ENCODE results near the gene LIPE.

LIPE gene

DNA sequence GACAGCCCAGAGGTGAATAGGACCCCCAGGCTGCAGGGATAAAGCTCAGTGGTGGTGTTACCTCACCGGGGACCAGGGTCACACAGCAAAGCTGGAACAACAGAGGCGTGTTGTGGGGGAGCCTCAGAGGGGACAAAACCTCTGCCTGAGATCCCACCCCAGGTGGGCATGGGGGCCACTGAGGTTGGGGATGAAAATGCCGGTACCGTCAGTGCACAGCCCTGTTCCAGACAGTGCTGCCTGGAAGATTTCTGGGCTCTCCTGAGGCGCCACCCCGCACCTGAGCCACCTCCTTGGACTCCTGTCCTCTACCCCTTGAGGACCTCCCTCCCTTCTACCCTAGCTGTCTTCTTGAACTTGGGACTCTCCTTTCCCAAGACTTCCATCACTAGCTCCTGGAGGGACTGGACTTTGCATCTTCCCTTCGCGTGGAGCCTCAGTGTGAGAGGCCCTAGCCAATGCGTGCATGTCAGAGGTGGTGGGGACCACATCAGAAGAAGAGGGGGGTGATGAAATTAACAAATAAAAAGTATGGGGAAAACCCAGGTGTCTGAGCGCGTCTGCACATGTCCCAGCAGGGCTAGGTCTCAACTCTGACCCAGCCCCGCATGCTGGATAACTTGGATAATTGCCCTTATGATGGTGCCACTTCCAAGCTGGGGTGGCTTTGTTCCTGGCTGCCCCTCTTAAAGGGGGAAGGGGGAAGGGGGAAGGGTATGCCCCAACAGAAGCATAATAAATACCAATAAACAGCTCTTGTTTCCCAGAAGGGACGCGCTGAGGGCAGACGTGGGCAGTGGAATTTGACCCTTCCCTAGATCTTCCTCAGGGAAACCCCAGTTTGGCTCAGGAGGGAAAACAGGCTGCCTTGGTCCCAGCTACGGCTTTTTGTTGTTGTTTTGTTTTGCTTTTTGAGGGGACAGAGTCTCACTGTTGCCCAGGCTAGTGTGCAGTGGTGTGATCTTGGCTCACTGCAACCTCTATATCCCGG is 48.7 kb downstream of the LIPE start:
- no peak for DNase-seq

GRCh38 chr19:42376177-42376555 is 51.0 kb downstream of the LIPE start:
- no peak for DNase-seq

DNA sequence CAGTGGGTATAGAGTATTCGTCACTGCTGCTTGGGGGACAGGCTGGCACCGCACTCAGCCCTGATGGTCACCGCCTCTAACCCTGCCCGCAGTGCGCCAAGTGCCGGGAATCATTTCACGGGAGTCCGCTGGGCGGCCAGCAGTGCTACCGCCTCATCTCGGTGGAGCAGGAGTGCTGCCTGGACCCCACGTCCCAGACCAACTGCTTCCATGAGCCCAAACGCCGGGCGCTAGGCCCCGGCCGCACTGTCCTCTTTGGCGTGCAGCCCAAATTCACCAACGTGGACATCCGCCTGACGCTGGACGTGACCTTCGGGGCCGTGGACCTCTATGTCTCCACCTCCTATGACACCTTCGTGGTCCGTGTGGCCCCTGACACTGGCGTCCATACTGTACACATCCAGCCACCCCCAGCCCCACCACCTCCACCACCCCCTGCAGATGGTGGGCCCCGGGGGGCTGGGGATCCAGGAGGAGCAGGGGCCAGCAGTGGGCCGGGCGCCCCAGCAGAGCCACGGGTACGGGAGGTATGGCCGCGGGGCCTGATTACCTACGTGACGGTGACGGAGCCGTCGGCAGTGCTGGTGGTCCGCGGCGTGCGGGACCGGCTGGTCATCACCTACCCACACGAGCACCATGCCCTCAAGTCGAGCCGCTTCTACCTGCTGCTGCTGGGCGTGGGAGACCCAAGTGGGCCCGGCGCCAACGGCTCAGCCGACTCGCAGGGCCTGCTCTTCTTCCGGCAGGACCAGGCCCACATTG is 51.6 kb downstream of the LIPE start:
- no peak for DNase-seq

- no peak for DNase-seq
Observed at GRCh38 chr19:42374826-42375376, 52.3 kb downstream of the LIPE start.

- DNase-seq: no peak
Observed at GRCh38 chr19:42370626-42371175, 56.5 kb downstream of the LIPE start.

DNA sequence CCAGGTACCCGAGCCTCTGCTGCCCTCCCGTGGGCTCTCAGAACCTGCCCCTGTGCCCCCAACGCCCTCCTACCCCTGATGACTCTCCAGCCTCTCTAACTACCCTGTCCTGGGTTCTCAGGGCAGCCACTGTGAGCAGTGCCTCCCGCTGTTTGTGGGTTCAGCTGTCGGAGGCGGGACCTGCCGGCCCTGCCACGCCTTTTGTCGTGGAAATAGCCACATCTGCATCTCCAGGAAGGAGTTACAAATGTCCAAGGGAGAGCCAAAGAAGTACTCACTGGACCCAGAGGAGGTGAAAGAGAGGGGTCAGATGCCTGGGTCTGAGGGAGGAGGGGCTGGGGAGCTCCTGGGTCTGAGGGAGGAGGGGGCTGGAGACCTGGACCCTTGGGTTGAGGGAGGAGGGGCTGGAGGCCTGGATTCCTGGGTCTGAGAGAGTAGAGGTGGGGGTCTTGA is 57.1 kb downstream of the LIPE start:
- no peak for DNase-seq

DNA sequence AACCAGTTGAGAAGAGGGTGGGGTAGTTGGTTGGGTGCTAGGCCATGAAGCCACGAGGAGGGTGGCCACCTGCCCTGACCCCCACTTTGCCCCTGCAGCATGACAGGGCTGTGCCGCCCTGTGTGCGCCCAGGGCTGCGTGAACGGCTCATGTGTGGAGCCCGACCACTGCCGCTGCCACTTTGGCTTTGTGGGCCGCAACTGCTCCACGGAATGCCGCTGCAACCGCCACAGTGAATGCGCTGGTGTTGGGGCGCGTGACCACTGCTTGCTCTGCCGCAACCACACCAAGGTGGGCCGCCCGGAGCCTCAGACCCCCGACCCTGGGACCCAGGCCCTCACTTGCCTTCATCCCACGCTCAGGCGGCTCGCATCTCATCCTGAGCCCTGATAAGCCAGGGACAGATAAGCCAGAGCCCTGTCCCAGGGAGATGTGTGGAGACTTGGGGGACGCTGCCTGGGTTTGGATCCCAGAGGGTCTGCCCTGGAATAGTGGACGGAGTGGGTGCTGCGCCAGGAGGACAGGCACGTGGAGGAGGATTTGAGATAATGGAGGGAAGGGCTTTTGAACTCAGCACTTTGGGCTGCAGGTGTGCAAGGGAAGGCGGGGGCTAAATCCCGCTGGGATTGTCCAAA is 57.6 kb downstream of the LIPE start:
- no peak for DNase-seq

- DNase-seq: no peak
Observed at GRCh38 chr19:42368765-42369164, 58.4 kb downstream of the LIPE start.

DNA sequence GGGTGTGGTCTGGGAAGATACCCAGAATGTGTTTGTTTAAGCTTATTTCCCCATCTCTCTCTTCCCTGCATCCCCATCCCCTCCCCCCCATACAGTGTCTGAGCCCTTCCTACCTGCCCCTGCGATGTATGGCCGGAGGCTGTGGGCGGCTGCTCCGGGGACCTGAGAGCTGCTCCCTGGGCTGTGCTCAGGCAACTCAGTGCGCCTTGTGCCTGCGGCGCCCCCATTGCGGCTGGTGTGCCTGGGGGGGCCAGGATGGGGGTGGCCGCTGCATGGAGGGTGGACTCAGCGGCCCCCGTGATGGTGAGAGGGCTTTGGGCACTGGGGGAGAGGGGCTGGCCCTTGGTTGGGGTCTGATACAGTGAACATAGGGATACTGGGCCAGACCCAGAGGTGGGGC is 58.8 kb downstream of the LIPE start:
- DNase-seq: no peak

- no peak for DNase-seq
Observed at GRCh38 chr19:42367929-42368328, 59.3 kb downstream of the LIPE start.

GRCh38 chr19:42366673-42367072 is 60.5 kb downstream of the LIPE start:
- DNase-seq: no peak

- no peak for DNase-seq
Observed at GRCh38 chr19:42363614-42364346, 63.4 kb downstream of the LIPE start.

GRCh38 chr19:42362891-42363440 is 64.2 kb downstream of the LIPE start:
- no peak for DNase-seq

GRCh38 chr19:42362342-42362741 is 64.8 kb downstream of the LIPE start:
- no peak for DNase-seq

- no peak for DNase-seq
Observed at GRCh38 chr19:42361545-42361910, 65.7 kb downstream of the LIPE start.

- DNase-seq: peak; percentile 73
Observed at GRCh38 chr19:42360787-42361544, 66.2 kb downstream of the LIPE start.

- DNase-seq: no peak
Observed at GRCh38 chr19:42357290-42357689, 69.9 kb downstream of the LIPE start.

- DNase-seq: no peak
Observed at GRCh38 chr19:42356686-42357085, 70.5 kb downstream of the LIPE start.

GRCh38 chr19:42355896-42356295 is 71.3 kb downstream of the LIPE start:
- no peak for DNase-seq

GRCh38 chr19:42353341-42354015 is 73.7 kb downstream of the LIPE start:
- DNase-seq: no peak
